ENCODE measurements around the gene ZNF280B. TPM values are rescaled to one million over a fixed set of nuclear protein-coding genes. Genes with fewer than 3 reads are reported as not detected.

ZNF280B gene
- total and polyA plus RNA-seq, 2 donors (not counting 3 experiments of a cell fraction or from before 2014, with no cell fraction given), result 1.5 to 3.1 TPM

- no TSS peak for BruUV-seq (replicated peaks)
- no peaks in the 10 kb centered on the region for H3K9me3 ChIP-seq (replicated peaks; ENCODE audit: control insufficient read depth, insufficient read depth, low read length)
- no peak overlapping the region for H3K4me3 ChIP-seq (replicated peaks in 1 of 3; ENCODE audit: insufficient read depth in 1 of 3, low read depth in 1 of 3, low read length in 3 of 3)
- no peak overlapping the region for H3K9ac ChIP-seq (replicated peaks; ENCODE audit: extremely low read depth, insufficient read depth, low read length)
- TF ChIP-seq GATA2 (IDR thresholded peaks at IDR 0.05; ENCODE audit: insufficient read depth, insufficient read length, low read depth, low read length), result no peak
- TF ChIP-seq, protein P1, sequence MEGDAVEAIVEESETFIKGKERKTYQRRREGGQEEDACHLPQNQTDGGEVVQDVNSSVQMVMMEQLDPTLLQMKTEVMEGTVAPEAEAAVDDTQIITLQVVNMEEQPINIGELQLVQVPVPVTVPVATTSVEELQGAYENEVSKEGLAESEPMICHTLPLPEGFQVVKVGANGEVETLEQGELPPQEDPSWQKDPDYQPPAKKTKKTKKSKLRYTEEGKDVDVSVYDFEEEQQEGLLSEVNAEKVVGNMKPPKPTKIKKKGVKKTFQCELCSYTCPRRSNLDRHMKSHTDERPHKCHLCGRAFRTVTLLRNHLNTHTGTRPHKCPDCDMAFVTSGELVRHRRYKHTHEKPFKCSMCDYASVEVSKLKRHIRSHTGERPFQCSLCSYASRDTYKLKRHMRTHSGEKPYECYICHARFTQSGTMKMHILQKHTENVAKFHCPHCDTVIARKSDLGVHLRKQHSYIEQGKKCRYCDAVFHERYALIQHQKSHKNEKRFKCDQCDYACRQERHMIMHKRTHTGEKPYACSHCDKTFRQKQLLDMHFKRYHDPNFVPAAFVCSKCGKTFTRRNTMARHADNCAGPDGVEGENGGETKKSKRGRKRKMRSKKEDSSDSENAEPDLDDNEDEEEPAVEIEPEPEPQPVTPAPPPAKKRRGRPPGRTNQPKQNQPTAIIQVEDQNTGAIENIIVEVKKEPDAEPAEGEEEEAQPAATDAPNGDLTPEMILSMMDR (IDR thresholded peaks at IDR 0.05; ENCODE audit: extremely low read depth in 1 of 2, insufficient read depth in 1 of 2, low read depth in 1 of 2, low read length in 2 of 2), result no peak
- no peak for TF ChIP-seq JUN (IDR thresholded peaks at IDR 0.05; ENCODE audit: borderline replicate concordance, insufficient read depth, insufficient read length, low read depth)
- no peak for TF ChIP-seq MYC (IDR thresholded peaks at IDR 0.05; ENCODE audit: low read depth, low read length)
- TF ChIP-seq POLR2AphosphoS5 (IDR thresholded peaks at IDR 0.05; ENCODE audit: insufficient read depth, low read depth, low read length), result no peak
- no peak for TF ChIP-seq POLR2A (IDR thresholded peaks at IDR 0.05; ENCODE audit: low read depth, low read length)
- no peaks in the 10 kb centered on the region for H4K20me1 ChIP-seq (replicated peaks; ENCODE audit: control insufficient read depth, extremely low read depth, insufficient read depth, low read length)
- H3K27me3 ChIP-seq (ENCODE audit: control insufficient read depth in 2 of 2, insufficient read depth in 2 of 2, low read length in 2 of 2), result peaks cover 0 to 4% of the 10 kb centered on the region in 2 experiments
- H3K27ac ChIP-seq (ENCODE audit: insufficient read depth, low read depth, low read length), result no peak overlapping the region
- CTCF ChIA-PET, result interaction anchor here (0.6 to 4.4 kb wide), 4 partner anchors 12 to 423 kb away, joined by 3 to 12 read pairs (median 5); no protein-coding TSS in a partner anchor
- DNase-seq (ENCODE audit: low read depth, low spot score), result no peak
- no peaks in the 10 kb centered on the region for H3K36me3 ChIP-seq (ENCODE audit: control insufficient read depth in 2 of 2, extremely low read depth in 1 of 2, insufficient read depth in 2 of 2, low read length in 2 of 2)
- no peak overlapping the region for H2AFZ ChIP-seq (ENCODE audit: low read depth, low read length)
- POLR2A ChIA-PET, result no interaction called here
- H3K4me2 ChIP-seq (ENCODE audit: insufficient read depth, low read length), result no peak overlapping the region
- H3K4me1 ChIP-seq (ENCODE audit: control insufficient read depth, extremely low read depth, insufficient read depth, low read length), result no peaks in the 10 kb centered on the region
- dilution Hi-C loops (cut with MboI; ENCODE audit: extremely low pct_ligation_motif_present, low sequenced_read_pairs) (no loop called here), intact Hi-C loops (cut with micrococcal nuclease) (loop anchor here (2.0 kb wide), 1 partner anchor 224 kb away; no protein-coding TSS in a partner anchor)
- H3K79me2 ChIP-seq (ENCODE audit: control insufficient read depth, insufficient read depth, low read length), result no peaks in the 10 kb centered on the region
- no peaks in the 10 kb centered on the region for H3K9me1 ChIP-seq (replicated peaks; ENCODE audit: control insufficient read depth, extremely low read depth, insufficient read depth, low read length)
- no peak for FAIRE-seq
These were observed 47.4 kb downstream of the ZNF280B start for GRCh38 chr22:22461111-22461510.

DNA sequence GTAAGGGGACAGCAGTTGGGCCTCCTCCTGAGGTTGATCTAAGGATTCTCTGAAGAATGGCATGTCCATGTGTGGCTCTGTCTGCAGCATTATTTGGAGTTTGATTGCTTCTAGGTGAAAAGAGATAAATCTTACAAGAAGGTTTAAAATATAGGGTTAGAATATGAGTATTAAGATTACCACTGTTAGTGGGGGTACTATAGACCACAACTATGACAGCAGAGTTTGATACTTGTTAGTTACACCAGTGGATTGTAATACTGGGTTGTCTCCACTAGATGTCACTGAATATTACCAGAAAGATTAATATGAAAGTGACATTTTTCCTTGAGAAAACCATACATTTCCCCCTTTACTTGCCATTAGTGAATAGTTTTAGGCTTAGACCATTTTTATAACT is 47.9 kb downstream of the ZNF280B start:
- H3K79me2 ChIP-seq (ENCODE audit: control insufficient read depth, insufficient read depth, low read length), result no peaks in the 10 kb centered on the region
- no peak overlapping the region for H3K9ac ChIP-seq (replicated peaks; ENCODE audit: extremely low read depth, insufficient read depth, low read length)
- H3K9me3 ChIP-seq (replicated peaks; ENCODE audit: control insufficient read depth, insufficient read depth, low read length), result no peaks in the 10 kb centered on the region
- dilution Hi-C loops (cut with MboI; ENCODE audit: extremely low pct_ligation_motif_present, low sequenced_read_pairs), result no loop called here
- no peak overlapping the region for H3K4me3 ChIP-seq (replicated peaks in 1 of 3; ENCODE audit: insufficient read depth in 1 of 3, low read depth in 1 of 3, low read length in 3 of 3)
- no peak overlapping the region for H2AFZ ChIP-seq (ENCODE audit: low read depth, low read length)
- no TSS peak for BruUV-seq (replicated peaks)
- H3K27ac ChIP-seq (ENCODE audit: insufficient read depth, low read depth, low read length), result no peak overlapping the region
- no peak overlapping the region for H3K4me2 ChIP-seq (ENCODE audit: insufficient read depth, low read length)
- peaks cover 0 to 4% of the 10 kb centered on the region in 2 experiments for H3K27me3 ChIP-seq (ENCODE audit: control insufficient read depth in 2 of 2, insufficient read depth in 2 of 2, low read length in 2 of 2)
- no peaks in the 10 kb centered on the region for H4K20me1 ChIP-seq (replicated peaks; ENCODE audit: control insufficient read depth, extremely low read depth, insufficient read depth, low read length)
- intact Hi-C loops (cut with micrococcal nuclease), result loop anchor here (2.0 kb wide), 1 partner anchor 224 kb away; no protein-coding TSS in a partner anchor
- no peak for TF ChIP-seq EZH2 (IDR thresholded peaks at IDR 0.05; ENCODE audit: borderline replicate concordance, low read depth, low read length, severe bottlenecking)
- TF ChIP-seq POLR2A (IDR thresholded peaks at IDR 0.05; ENCODE audit: low read depth, low read length), result no peak
- no peak for TF ChIP-seq FOS (IDR thresholded peaks at IDR 0.05; ENCODE audit: borderline replicate concordance, insufficient read depth, low read length)
- no peak for TF ChIP-seq JUN (IDR thresholded peaks at IDR 0.05; ENCODE audit: borderline replicate concordance, insufficient read depth, insufficient read length, low read depth)
- TF ChIP-seq, protein P1 (IDR thresholded peaks at IDR 0.05; ENCODE audit: extremely low read depth in 1 of 2, insufficient read depth in 1 of 2, low read depth in 1 of 2, low read length in 2 of 2), result peak; percentile 9 to 12
- no peaks in the 10 kb centered on the region for H3K4me1 ChIP-seq (ENCODE audit: control insufficient read depth, extremely low read depth, insufficient read depth, low read length)
- FAIRE-seq (no peak), DNase-seq (ENCODE audit: low read depth, low spot score) (peak; percentile 17)
- ChIA-PET CTCF (interaction anchor here (1.0 to 4.4 kb wide), 4 partner anchors 12 to 423 kb away, joined by 3 to 12 read pairs (median 5); no protein-coding TSS in a partner anchor), POLR2A (no interaction called here)
- no peaks in the 10 kb centered on the region for H3K9me1 ChIP-seq (replicated peaks; ENCODE audit: control insufficient read depth, extremely low read depth, insufficient read depth, low read length)
- H3K36me3 ChIP-seq (ENCODE audit: control insufficient read depth in 2 of 2, extremely low read depth in 1 of 2, insufficient read depth in 2 of 2, low read length in 2 of 2), result no peaks in the 10 kb centered on the region
